Body of pancreas (tissue), 4 donors: ENCODE results near the gene RAF1. TPM values are rescaled to one million over a fixed set of nuclear protein-coding genes. Genes with fewer than 3 reads are reported as not detected.
"Not testable (repeated sequence)": the region's sequence is repeated elsewhere in the genome, so short reads cannot be mapped to it uniquely, and the experiment has no call there.

ENCODE experiments used
- ATAC-seq: fragments of 150-250 bp; one replicate; pipeline ENCODE4 v1.9.1; 2016
- DNase-seq, 4 donors: peaks; one replicate each; pipeline ENCODE4 v3.0.0-alpha.2; 2019
- H3K27ac ChIP-seq, 4 donors: fragments of 200-600 bp; sonication (generic); 1 replicate in 3 of 4; 2 replicates in 1 of 4; pipeline versions ENCODE4 v1.5.1 to v1.6.1; 2016 to 2019; ENCODE audit warnings: mild to moderate bottlenecking in 1 of 4, mixed read lengths in 1 of 4, moderate library complexity in 1 of 4
- H3K27me3 ChIP-seq, 2 donors: fragments of 200-600 bp; sonication (generic); one replicate each; pipeline ENCODE4 v1.6.0; 2016; ENCODE audit warnings: mild to moderate bottlenecking in 1 of 2
- H3K36me3 ChIP-seq, 2 donors: fragments of 200-600 bp; sonication (generic); replicated peaks in 1 of 2; 2 replicates each; pipeline ENCODE4 v1.5.1; 2016; ENCODE audit warnings: low read depth in 2 of 2; ENCODE audit not compliant: insufficient read depth in 1 of 2
- H3K4me1 ChIP-seq: fragments of 200-600 bp; sonication (generic); one replicate; pipeline ENCODE4 v1.6.0; 2016
- H3K4me3 ChIP-seq, 2 donors: fragments of 200-600 bp; sonication (generic); 1 replicate in 1 of 2; 2 replicates in 1 of 2; pipeline ENCODE4 v1.5.1; 2016 to 2019
- H3K9me3 ChIP-seq, 3 donors: fragments of 200-600 bp; sonication (generic); 1 replicate in 2 of 3; 2 replicates in 1 of 3; pipeline ENCODE4 v1.5.1; 2016
- CTCF ChIP-seq, 7 experiments: fragments of 450-650 bp in 4 of 7; fragments of 200-600 bp in 3 of 7; sonication (generic) in 3 of 7; IDR thresholded peaks; one replicate each; pipeline ENCODE4 v1.5.1; 2016 to 2019; ENCODE audit warnings: antibody characterized with exemption in 7 of 7
- POLR2A ChIP-seq, 3 donors: fragments of 450-650 bp; IDR thresholded peaks; one replicate each; pipeline ENCODE4 v1.6.1; 2016; ENCODE audit warnings: antibody characterized with exemption in 3 of 3, mild to moderate bottlenecking in 2 of 3
- WGBS, 2 donors: methylation state at CpG; one replicate each; pipeline ENCODE4 v1.1.5; 2017; 5-methylcytosine and 5-hydroxymethylcytosine counted together
- intact Hi-C: fragments of 100-400 bp; cut with DNase I; formaldehyde crosslinking; loops from one replicate; pipeline ENCODE4 v1.15.1; 2023
- total RNA-seq, 2 donors: library from RNA; depleted of rRNA; stranded (reverse); fragments of >200 nt; gene quantifications; one replicate each; pipeline ENCODE4 v1.1.0, GENCODE V29; 2016

The RAF1 gene
- total RNA-seq, 2 donors from 2014 or later: 52.1 to 53.7 TPM

- ATAC-seq (no peak), DNase-seq (no peak)
- Histone ChIP-seq H3K4me1 (no peaks in the 10 kb centered on the region), H3K36me3 (no peaks in the 10 kb centered on the region), H3K27me3 (no peaks in the 10 kb centered on the region), H3K4me3 (no peak overlapping the region), H3K27ac (no peak overlapping the region), H3K9me3 (no peaks in the 10 kb centered on the region)
- intact Hi-C loops: no loop called here
- TF ChIP-seq POLR2A (IDR thresholded peaks at IDR 0.05): no peak
- no peak for TF ChIP-seq CTCF (IDR thresholded peaks at IDR 0.05)
- WGBS, 2 donors: 86 to 88% methylated on average over 3 of the region's 3 CpGs
Observed at GRCh38 chr3:12702501-12702900, 38.6 kb upstream of the RAF1 start.

GRCh38 chr3:12701601-12702000, 37.7 kb upstream of the RAF1 start:
- not testable (repeated sequence) for ATAC-seq
- 88 to 91% methylated on average over 10 of the region's 10 CpGs for WGBS, 2 donors

GRCh38 chr3:12700800-12701199, 36.9 kb upstream of the RAF1 start:
- no peak overlapping the region for H3K27ac ChIP-seq
- no peak overlapping the region for H3K4me3 ChIP-seq
- WGBS, 2 donors: 75 to 89% methylated on average over 2 of the region's 2 CpGs
- H3K36me3 ChIP-seq: no peaks in the 10 kb centered on the region
- DNase-seq (no peak), ATAC-seq (no peak)
- intact Hi-C loops: no loop called here
- TF ChIP-seq POLR2A (IDR thresholded peaks at IDR 0.05): no peak
- no peak for TF ChIP-seq CTCF (IDR thresholded peaks at IDR 0.05)
- no peaks in the 10 kb centered on the region for H3K27me3 ChIP-seq
- H3K4me1 ChIP-seq: no peaks in the 10 kb centered on the region
- no peaks in the 10 kb centered on the region for H3K9me3 ChIP-seq

More at GRCh38 chr3:12701601-12702000, 37.7 kb upstream of the RAF1 start:
- DNase-seq, H3K4me3 ChIP-seq, H3K27ac ChIP-seq, H3K4me1 ChIP-seq, H3K27me3 ChIP-seq, intact Hi-C loops, H3K36me3 ChIP-seq, H3K9me3 ChIP-seq: not testable (repeated sequence)

GRCh38 chr3:12695916-12696315, 32.0 kb upstream of the RAF1 start:
- no peaks in the 10 kb centered on the region for H3K27me3 ChIP-seq
- WGBS, 2 donors: 54 to 65% methylated on average over 2 of the region's 2 CpGs
- intact Hi-C loops: no loop called here
- no peak for TF ChIP-seq POLR2A (IDR thresholded peaks at IDR 0.05)
- TF ChIP-seq CTCF (IDR thresholded peaks at IDR 0.05): no peak
- H3K4me3 ChIP-seq: no peak overlapping the region
- ATAC-seq (no peak), DNase-seq (no peak)
- H3K9me3 ChIP-seq: no peaks in the 10 kb centered on the region
- peaks cover 4% of the 10 kb centered on the region for H3K4me1 ChIP-seq
- H3K36me3 ChIP-seq: no peaks in the 10 kb centered on the region
- no peak overlapping the region for H3K27ac ChIP-seq

GRCh38 chr3:12695112-12695511, 31.2 kb upstream of the RAF1 start:
- WGBS, 2 donors: 95 to 98% methylated on average over 3 of the region's 3 CpGs
- no peak for ATAC-seq

More at GRCh38 chr3:12695112-12695511, 31.2 kb upstream of the RAF1 start:
- Histone ChIP-seq H3K9me3 (no peaks in the 10 kb centered on the region), H3K27me3 (no peaks in the 10 kb centered on the region), H3K4me1 (peaks cover 4% of the 10 kb centered on the region), H3K36me3 (no peaks in the 10 kb centered on the region), H3K27ac (no peak overlapping the region), H3K4me3 (no peak overlapping the region)
- no peak for DNase-seq
- TF ChIP-seq POLR2A (IDR thresholded peaks at IDR 0.05): no peak
- no peak for TF ChIP-seq CTCF (IDR thresholded peaks at IDR 0.05)
- intact Hi-C loops: no loop called here
